WTC11 (cell line): ENCODE measurements around the gene GABBR1. TPM values are rescaled to one million over a fixed set of nuclear protein-coding genes. Genes with fewer than 3 reads are reported as not detected.

Experiments used
- ATAC-seq: fragments of 200-7000 bp; cut with Tn5 transposase; 2 replicates; pipeline ENCODE4 v1.10.0; 2021; ENCODE audit warnings: mild to moderate bottlenecking, moderate library complexity
- CTCF ChIA-PET: fragments of 300-600 bp; sonication (Branson Sonifier 250); formaldehyde crosslinking; loops from one replicate; lab custom pipeline; 2021; ENCODE audit warnings: antibody characterized with exemption; lab: Charles Lee
- POLR2A ChIA-PET: fragments of 350-600 bp; sonication (Branson Sonifier 250); formaldehyde crosslinking; loops from one replicate; lab custom pipeline; 2021; ENCODE audit warnings: antibody characterized with exemption; lab: Charles Lee
- DNase-seq: peaks from one replicate; pipeline ENCODE4 v3.0.0; 2021; ENCODE audit warnings: low spot score
- H3K27ac Mint-ChIP-seq: 2 replicates; pipeline ENCODE4 v1.8.0; 2021; ENCODE audit warnings: mixed read lengths
- H3K27me3 Mint-ChIP-seq: 2 replicates; pipeline ENCODE4 v1.8.0; 2021; ENCODE audit warnings: low read depth, mild to moderate bottlenecking, moderate library complexity, mixed read lengths
- H3K36me3 Mint-ChIP-seq: 2 replicates; pipeline ENCODE4 v1.8.0; 2021; ENCODE audit warnings: mixed read lengths
- H3K4me1 Mint-ChIP-seq: 2 replicates; pipeline ENCODE4 v1.8.0; 2022; ENCODE audit warnings: mixed read lengths
- H3K4me3 Mint-ChIP-seq: 2 replicates; pipeline ENCODE4 v1.8.0; 2021; ENCODE audit warnings: mild to moderate bottlenecking, moderate library complexity, mixed read lengths
- H3K9me3 Mint-ChIP-seq: 2 replicates; pipeline ENCODE4 v1.8.0; 2021; ENCODE audit warnings: mixed read lengths
- ATF1 ChIP-seq: sonication (generic); formaldehyde crosslinking; IDR thresholded peaks from 2 replicates; pipeline ENCODE4 v1.8.1; 2023; ENCODE audit warnings: mild to moderate bottlenecking, moderate library complexity, missing genetic modification reagents
- ESRRA ChIP-seq: sonication (generic); formaldehyde crosslinking; IDR thresholded peaks from 2 replicates; pipeline ENCODE4 v1.8.1; 2022; ENCODE audit warnings: mild to moderate bottlenecking, missing genetic modification reagents, borderline replicate concordance
- FOXP1 ChIP-seq: sonication (generic); formaldehyde crosslinking; IDR thresholded peaks from 2 replicates; pipeline ENCODE4 v1.8.0; 2022; ENCODE audit warnings: missing genetic modification reagents, mild to moderate bottlenecking, moderate library complexity, borderline replicate concordance
- GTF2I ChIP-seq: fragments of 250-450 bp; sonication (Bioruptor Pico); conservative IDR thresholded peaks from 2 replicates; pipeline ENCODE4 v1.4.0; 2021; ENCODE audit warnings: mild to moderate bottlenecking
- HMGA2 ChIP-seq: fragments of 250-450 bp; sonication (Bioruptor Pico); IDR thresholded peaks from 2 replicates; pipeline ENCODE4 v1.4.0; 2021; ENCODE audit warnings: mild to moderate bottlenecking, moderate library complexity
- JAZF1 ChIP-seq: fragments of 250-450 bp; sonication (Bioruptor Pico); IDR thresholded peaks from 2 replicates; pipeline ENCODE4 v1.9.0; 2021; ENCODE audit warnings: moderate library complexity, mild to moderate bottlenecking, inconsistent platforms
- JUN ChIP-seq: sonication (generic); formaldehyde crosslinking; IDR thresholded peaks from 2 replicates; pipeline ENCODE4 v1.8.0; 2023; ENCODE audit warnings: mild to moderate bottlenecking, missing genetic modification reagents
- KAT7 ChIP-seq: sonication (generic); formaldehyde crosslinking; IDR thresholded peaks from 2 replicates; pipeline ENCODE4 v1.8.1; 2023; ENCODE audit warnings: missing genetic modification reagents, mild to moderate bottlenecking, borderline replicate concordance
- MXD4 ChIP-seq: fragments of 250-450 bp; sonication (Bioruptor Pico); IDR thresholded peaks from 2 replicates; pipeline ENCODE4 v1.8.0; 2021; ENCODE audit warnings: mild to moderate bottlenecking, moderate library complexity, borderline replicate concordance
- NR2C2 ChIP-seq: sonication (generic); formaldehyde crosslinking; IDR thresholded peaks from 2 replicates; pipeline ENCODE4 v1.8.0; 2022; ENCODE audit warnings: mild to moderate bottlenecking, missing genetic modification reagents
- RELA ChIP-seq: sonication (generic); formaldehyde crosslinking; IDR thresholded peaks from 2 replicates; pipeline ENCODE4 v1.8.1; 2022; ENCODE audit warnings: missing genetic modification reagents, mild to moderate bottlenecking, borderline replicate concordance
- TP53 ChIP-seq: sonication (generic); formaldehyde crosslinking; IDR thresholded peaks from 2 replicates; pipeline ENCODE4 v1.8.1; 2023; ENCODE audit warnings: mild to moderate bottlenecking, missing genetic modification reagents
- ZBTB21 ChIP-seq: sonication (generic); formaldehyde crosslinking; IDR thresholded peaks from 2 replicates; pipeline ENCODE4 v1.8.1; 2023; ENCODE audit warnings: mild to moderate bottlenecking, missing genetic modification reagents, borderline replicate concordance
- ZNF263 ChIP-seq: sonication (generic); formaldehyde crosslinking; IDR thresholded peaks from 2 replicates; pipeline ENCODE4 v1.8.1; 2022; ENCODE audit warnings: low read depth, mild to moderate bottlenecking, moderate library complexity, missing genetic modification reagents
- total RNA-seq: library from RNA; stranded (reverse); gene quantifications from 3 replicates; pipeline ENCODE4 v1.2.3, GENCODE V29; 2021
- TF ChIP-seq, protein P1 (sequence below): fragments of 250-450 bp; sonication (Bioruptor Pico); conservative IDR thresholded peaks from 2 replicates; pipeline ENCODE4 v1.9.0; 2021; ENCODE audit warnings: mild to moderate bottlenecking
- TF ChIP-seq, protein P2 (sequence below): sonication (generic); formaldehyde crosslinking; IDR thresholded peaks from 2 replicates; pipeline ENCODE4 v1.8.1; 2022; ENCODE audit warnings: low read depth, missing genetic modification reagents, borderline replicate concordance
- TF ChIP-seq, protein P3 (sequence below): fragments of 250-450 bp; sonication (Bioruptor Pico); IDR thresholded peaks from 2 replicates; pipeline ENCODE4 v1.9.0; 2021; ENCODE audit warnings: mild to moderate bottlenecking
- TF ChIP-seq, protein P4 (sequence below): fragments of 250-450 bp; sonication (Bioruptor Pico); IDR thresholded peaks from 2 replicates; pipeline ENCODE4 v2.1.2; 2022; ENCODE audit warnings: mild to moderate bottlenecking, moderate library complexity

The GABBR1 gene
- total RNA-seq, 1 experiment from 2014 or later, result 107 TPM

DNA sequence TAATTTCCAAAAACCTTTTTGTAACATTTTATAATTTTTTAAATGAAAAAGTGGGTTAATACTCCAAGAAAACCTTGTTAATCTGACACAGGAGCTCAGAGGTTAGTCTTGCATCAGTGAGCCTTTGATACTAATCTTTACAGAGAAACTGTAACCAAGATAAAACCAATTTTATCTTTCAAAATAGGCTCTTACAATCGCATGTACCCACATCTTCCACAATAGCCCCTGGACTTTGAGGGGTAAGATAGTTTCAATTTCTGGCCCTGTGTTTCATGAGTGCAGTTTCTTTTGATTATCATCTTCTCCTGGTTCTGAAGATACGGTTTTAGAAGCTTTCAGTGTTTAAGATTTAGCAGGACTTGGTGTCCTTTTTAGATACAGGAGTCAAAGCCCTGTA, 110.8 kb downstream of the GABBR1 start:
- DNase-seq (no peak), ATAC-seq (no peak)
- ChIA-PET CTCF (no interaction called here), POLR2A (no interaction called here)
- Mint-ChIP-seq H3K27ac (no peak overlapping the region), H3K36me3 (peaks cover 27% of the 10 kb centered on the region), H3K9me3 (peaks cover 46% of the 10 kb centered on the region), H3K27me3 (no peaks in the 10 kb centered on the region; the same call in 1 of the 2 replicates), H3K4me1 (peaks cover 20% of the 10 kb centered on the region), H3K4me3 (no peak overlapping the region)
- no peak for TF ChIP-seq JUN (CRISPR knock-in tag)
- TF ChIP-seq ESRRA, result no peak

DNA sequence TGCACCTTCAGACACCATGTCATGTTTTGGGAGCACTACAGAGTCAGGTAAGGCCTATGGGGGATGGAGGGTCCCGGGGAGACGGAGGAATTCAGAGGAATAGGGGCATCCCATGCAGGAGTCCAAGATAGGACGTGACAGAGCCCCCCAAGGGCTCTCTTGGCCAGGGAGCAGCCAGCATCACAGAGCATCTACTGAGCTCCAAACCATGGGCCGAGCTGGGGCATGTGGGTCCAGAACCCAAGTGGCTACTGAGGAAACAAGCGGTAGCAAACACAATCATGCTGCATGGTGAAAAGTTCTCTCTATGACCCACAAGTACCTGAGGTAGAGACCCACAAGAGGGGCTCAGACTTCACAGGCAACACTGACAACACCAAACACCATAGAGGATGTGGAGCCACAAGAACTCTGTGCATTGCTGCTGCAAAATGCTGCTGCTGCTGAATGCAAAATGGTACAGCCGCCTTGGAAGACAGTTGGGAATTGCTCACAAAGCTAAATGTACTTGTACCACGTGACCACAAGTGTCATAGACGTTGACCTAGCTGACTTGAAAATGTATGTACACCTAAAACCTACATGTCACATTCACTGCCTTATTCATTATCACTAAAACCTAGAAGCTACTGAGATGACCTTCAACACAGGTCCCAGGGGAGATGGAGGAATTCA, 111.8 kb downstream of the GABBR1 start:
- Mint-ChIP-seq H3K4me1 (peaks cover 19% of the 10 kb centered on the region), H3K36me3 (peaks cover 27% of the 10 kb centered on the region), H3K9me3 (peaks cover 47% of the 10 kb centered on the region), H3K27me3 (no peaks in the 10 kb centered on the region; the same call in 1 of the 2 replicates), H3K4me3 (no peak overlapping the region), H3K27ac (no peak overlapping the region)
- ChIA-PET CTCF (no interaction called here), POLR2A (no interaction called here)
- no peak for DNase-seq
- no peak for TF ChIP-seq RELA (CRISPR knock-in tag)
- no peak for ATAC-seq

DNA sequence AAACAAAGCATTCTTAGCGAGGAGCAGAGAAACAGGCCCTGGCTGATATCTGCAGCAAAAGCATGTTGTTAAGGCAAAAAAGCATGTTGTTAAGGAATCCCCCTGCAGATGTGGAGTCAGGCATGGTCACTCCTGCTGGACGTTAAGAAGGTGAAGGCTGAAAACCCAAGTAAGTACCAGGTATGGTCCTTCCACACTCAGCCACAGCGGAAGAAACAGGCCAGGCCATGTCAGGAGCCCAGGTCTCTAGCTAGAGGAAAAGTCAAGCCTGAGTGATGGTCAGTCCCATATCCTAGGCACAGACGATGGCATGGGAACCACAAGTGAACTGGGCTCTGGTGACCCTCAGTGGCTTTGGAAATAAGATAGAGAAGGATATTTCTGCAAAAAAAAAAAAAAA, 112.8 kb downstream of the GABBR1 start:
- DNase-seq, result no peak
- Mint-ChIP-seq H3K9me3 (peaks cover 41% of the 10 kb centered on the region), H3K4me3 (no peak overlapping the region), H3K4me1 (peaks cover 10% of the 10 kb centered on the region), H3K36me3 (peaks cover 27% of the 10 kb centered on the region), H3K27ac (no peak overlapping the region), H3K27me3 (no peaks in the 10 kb centered on the region; the same call in 1 of the 2 replicates)
- TF ChIP-seq HMGA2, result no peak
- TF ChIP-seq, protein P1, sequence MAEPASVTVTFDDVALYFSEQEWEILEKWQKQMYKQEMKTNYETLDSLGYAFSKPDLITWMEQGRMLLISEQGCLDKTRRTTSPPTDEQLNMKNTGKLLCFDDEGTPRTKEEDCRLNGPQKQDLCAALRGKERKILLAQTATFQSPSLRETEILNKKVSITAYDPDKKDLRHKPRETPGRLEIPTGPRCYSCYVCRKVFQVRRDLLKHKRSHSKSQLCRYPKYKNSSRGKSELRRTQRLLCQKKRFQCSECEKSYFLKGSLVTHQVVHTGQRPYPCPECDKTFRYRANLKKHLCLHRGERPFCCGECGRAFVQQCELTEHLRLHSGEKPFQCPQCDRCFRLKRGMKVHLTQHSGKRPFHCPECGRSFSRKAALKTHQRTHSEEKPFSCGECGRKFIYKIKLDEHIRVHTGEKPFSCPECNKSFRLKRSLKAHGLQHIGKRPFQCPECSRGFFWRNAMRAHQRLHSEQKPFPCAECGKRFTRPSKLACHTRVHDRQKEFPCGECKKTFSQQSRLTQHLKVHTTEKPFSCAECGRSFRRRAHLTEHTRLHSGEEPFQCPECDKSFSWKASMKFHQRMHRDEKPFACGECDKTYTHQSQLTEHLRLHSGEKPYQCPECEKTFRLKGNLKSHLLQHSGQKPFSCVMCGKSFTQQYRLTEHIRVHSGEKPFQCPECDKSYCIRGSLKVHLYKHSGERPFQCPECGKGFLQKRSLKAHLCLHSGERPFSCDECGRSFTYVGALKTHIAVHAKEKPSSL, result no peak
- TF ChIP-seq JAZF1, result no peak
- TF ChIP-seq KAT7 (CRISPR knock-in tag), result no peak
- no peak for TF ChIP-seq TP53 (CRISPR knock-in tag)
- TF ChIP-seq, protein P2, sequence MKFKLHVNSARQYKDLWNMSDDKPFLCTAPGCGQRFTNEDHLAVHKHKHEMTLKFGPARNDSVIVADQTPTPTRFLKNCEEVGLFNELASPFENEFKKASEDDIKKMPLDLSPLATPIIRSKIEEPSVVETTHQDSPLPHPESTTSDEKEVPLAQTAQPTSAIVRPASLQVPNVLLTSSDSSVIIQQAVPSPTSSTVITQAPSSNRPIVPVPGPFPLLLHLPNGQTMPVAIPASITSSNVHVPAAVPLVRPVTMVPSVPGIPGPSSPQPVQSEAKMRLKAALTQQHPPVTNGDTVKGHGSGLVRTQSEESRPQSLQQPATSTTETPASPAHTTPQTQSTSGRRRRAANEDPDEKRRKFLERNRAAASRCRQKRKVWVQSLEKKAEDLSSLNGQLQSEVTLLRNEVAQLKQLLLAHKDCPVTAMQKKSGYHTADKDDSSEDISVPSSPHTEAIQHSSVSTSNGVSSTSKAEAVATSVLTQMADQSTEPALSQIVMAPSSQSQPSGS, result no peak
- TF ChIP-seq ZNF263 (CRISPR knock-in tag), result no peak
- TF ChIP-seq FOXP1 (CRISPR knock-in tag), result no peak
- TF ChIP-seq GTF2I (CRISPR knock-in tag), result no peak
- TF ChIP-seq MXD4 (CRISPR knock-in tag), result no peak
- TF ChIP-seq NR2C2 (CRISPR knock-in tag), result no peak
- TF ChIP-seq ATF1, result no peak
- no peak for ATAC-seq
- ChIA-PET CTCF (no interaction called here), POLR2A (no interaction called here)

DNA sequence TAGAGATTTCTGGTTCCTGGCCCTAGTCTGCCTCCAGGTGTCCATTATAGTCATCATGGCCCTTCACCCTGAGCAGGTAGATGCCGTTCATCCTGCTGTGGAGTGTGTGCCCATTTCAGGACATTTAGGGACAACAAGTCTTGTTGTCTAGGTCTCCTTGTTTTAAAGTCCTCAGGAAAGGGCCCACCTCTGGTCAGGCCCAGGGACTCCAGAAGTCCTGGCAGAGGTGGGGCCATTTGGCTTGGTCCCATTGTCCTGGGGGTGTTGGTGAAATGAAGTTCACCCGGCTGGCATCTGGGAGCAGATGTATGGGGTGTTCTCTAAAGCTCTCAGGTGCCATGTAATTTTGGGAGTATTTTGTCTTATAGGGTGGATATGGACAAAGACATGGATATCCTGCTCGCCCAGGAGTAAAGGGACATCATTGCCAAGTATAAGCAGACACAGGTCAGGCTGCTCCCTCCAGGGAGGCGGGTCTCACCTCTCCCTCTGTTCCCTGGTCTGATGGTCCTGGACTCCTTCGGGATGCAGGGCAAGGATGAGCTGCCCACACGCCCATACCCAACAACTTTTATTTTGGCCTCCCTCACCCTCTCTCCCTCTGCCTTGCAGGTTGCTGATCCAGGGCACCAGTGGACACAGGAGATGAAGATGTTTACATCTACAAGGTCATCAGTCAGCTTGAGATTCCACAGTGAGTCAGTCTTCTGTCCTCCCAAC, 113.5 kb downstream of the GABBR1 start:
- ChIA-PET CTCF (no interaction called here), POLR2A (no interaction called here)
- H3K27me3 Mint-ChIP-seq, result no peaks in the 10 kb centered on the region; the same call in 1 of the 2 replicates
- H3K27ac Mint-ChIP-seq, result no peak overlapping the region
- peaks cover 2% of the 10 kb centered on the region for H3K4me1 Mint-ChIP-seq
- H3K4me3 Mint-ChIP-seq, result no peak overlapping the region
- H3K36me3 Mint-ChIP-seq, result peaks cover 23% of the 10 kb centered on the region
- ATAC-seq (no peak), DNase-seq (no peak)
- H3K9me3 Mint-ChIP-seq, result peaks cover 47% of the 10 kb centered on the region
- TF ChIP-seq, protein P3, sequence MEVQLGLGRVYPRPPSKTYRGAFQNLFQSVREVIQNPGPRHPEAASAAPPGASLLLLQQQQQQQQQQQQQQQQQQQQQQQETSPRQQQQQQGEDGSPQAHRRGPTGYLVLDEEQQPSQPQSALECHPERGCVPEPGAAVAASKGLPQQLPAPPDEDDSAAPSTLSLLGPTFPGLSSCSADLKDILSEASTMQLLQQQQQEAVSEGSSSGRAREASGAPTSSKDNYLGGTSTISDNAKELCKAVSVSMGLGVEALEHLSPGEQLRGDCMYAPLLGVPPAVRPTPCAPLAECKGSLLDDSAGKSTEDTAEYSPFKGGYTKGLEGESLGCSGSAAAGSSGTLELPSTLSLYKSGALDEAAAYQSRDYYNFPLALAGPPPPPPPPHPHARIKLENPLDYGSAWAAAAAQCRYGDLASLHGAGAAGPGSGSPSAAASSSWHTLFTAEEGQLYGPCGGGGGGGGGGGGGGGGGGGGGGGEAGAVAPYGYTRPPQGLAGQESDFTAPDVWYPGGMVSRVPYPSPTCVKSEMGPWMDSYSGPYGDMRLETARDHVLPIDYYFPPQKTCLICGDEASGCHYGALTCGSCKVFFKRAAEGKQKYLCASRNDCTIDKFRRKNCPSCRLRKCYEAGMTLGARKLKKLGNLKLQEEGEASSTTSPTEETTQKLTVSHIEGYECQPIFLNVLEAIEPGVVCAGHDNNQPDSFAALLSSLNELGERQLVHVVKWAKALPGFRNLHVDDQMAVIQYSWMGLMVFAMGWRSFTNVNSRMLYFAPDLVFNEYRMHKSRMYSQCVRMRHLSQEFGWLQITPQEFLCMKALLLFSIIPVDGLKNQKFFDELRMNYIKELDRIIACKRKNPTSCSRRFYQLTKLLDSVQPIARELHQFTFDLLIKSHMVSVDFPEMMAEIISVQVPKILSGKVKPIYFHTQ (CRISPR knock-in tag), result no peak
- TF ChIP-seq ZBTB21 (CRISPR knock-in tag), result no peak
- TF ChIP-seq, protein P2, result no peak
- TF ChIP-seq, protein P4, sequence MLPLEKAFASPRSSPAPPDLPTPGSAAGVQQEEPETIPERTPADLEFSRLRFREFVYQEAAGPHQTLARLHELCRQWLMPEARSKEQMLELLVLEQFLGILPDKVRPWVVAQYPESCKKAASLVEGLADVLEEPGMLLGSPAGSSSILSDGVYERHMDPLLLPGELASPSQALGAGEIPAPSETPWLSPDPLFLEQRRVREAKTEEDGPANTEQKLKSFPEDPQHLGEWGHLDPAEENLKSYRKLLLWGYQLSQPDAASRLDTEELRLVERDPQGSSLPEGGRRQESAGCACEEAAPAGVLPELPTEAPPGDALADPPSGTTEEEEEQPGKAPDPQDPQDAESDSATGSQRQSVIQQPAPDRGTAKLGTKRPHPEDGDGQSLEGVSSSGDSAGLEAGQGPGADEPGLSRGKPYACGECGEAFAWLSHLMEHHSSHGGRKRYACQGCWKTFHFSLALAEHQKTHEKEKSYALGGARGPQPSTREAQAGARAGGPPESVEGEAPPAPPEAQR (CRISPR knock-in tag), result no peak
